Mesendoderm (in vitro differentiated cells): Measurements from ENCODE around the gene NPHS1.

ENCODE experiments used
- DNase-seq: peaks from one replicate; pipeline ENCODE4 v3.0.0; 2013
- H2AK5ac ChIP-seq: 2 replicates; pipeline ENCODE4 v1.6.1; 2013; ENCODE audit warnings: low read length, inconsistent platforms
- H2BK120ac ChIP-seq: 2 replicates; pipeline ENCODE4 v1.6.1; 2013; ENCODE audit warnings: low read depth, mild to moderate bottlenecking, low read length, moderate library complexity, mixed read lengths
- H2BK15ac ChIP-seq: replicated peaks from 2 replicates; pipeline ENCODE4 v1.6.1; 2013; ENCODE audit warnings: low read depth, mild to moderate bottlenecking, moderate library complexity
- H2BK5ac ChIP-seq: 2 replicates; pipeline ENCODE4 v1.6.1; 2013; ENCODE audit warnings: low read length, inconsistent platforms
- H3K18ac ChIP-seq: 2 replicates; pipeline ENCODE4 v1.6.1; 2013; ENCODE audit warnings: mild to moderate bottlenecking, low read length, mixed read lengths
- H3K23ac ChIP-seq: one replicate; pipeline ENCODE4 v1.6.1; 2013; ENCODE audit warnings: low read length
- H3K27ac ChIP-seq: 2 replicates; pipeline ENCODE4 v1.5.1; 2013; ENCODE audit warnings: low read depth, mild to moderate bottlenecking, inconsistent platforms, low read length, moderate library complexity
- H3K27me3 ChIP-seq: 2 replicates; pipeline ENCODE4 v1.6.1; 2013; ENCODE audit warnings: low read length, control low read depth, mild to moderate bottlenecking, inconsistent platforms; ENCODE audit not compliant: insufficient read depth, poor library complexity
- H3K36me3 ChIP-seq: 2 replicates; pipeline ENCODE4 v1.6.1; 2013; ENCODE audit warnings: low read length, inconsistent platforms; ENCODE audit not compliant: control insufficient read depth, insufficient read depth
- H3K4ac ChIP-seq: one replicate; pipeline ENCODE4 v1.6.1; 2013; ENCODE audit warnings: low read depth, mild to moderate bottlenecking, low read length, moderate library complexity
- H3K4me1 ChIP-seq: 2 replicates; pipeline ENCODE4 v1.6.1; 2013; ENCODE audit warnings: low read depth, low read length, inconsistent platforms; ENCODE audit not compliant: control insufficient read depth
- H3K4me2 ChIP-seq: 2 replicates; pipeline ENCODE4 v1.6.1; 2013; ENCODE audit warnings: low read length
- H3K4me3 ChIP-seq: 2 replicates; pipeline ENCODE4 v1.5.1; 2013; ENCODE audit warnings: mild to moderate bottlenecking, low read length
- H3K56ac ChIP-seq: one replicate; pipeline ENCODE4 v1.6.1; 2013; ENCODE audit warnings: low read length
- H3K79me1 ChIP-seq: 2 replicates; pipeline ENCODE4 v1.6.1; 2013; ENCODE audit warnings: low read length, inconsistent platforms
- H3K79me2 ChIP-seq: 2 replicates; pipeline ENCODE4 v1.6.1; 2013; ENCODE audit warnings: mild to moderate bottlenecking, low read length; ENCODE audit not compliant: control insufficient read depth, insufficient read depth
- H3K9ac ChIP-seq: 2 replicates; pipeline ENCODE4 v1.6.1; 2013; ENCODE audit warnings: low read length, inconsistent platforms
- H4K5ac ChIP-seq: one replicate; pipeline ENCODE4 v1.6.1; 2013; ENCODE audit warnings: low read length
- H4K8ac ChIP-seq: one replicate; pipeline ENCODE4 v1.6.1; 2013; ENCODE audit warnings: low read depth, mild to moderate bottlenecking, control low read depth, low read length, moderate library complexity
- WGBS: extraction: QIAGEN DNeasy Blood & Tissue Kit; methylation state at CpG from one replicate; pipeline ENCODE4 v1.1.7; 2013; ENCODE audit warnings: low lambda C conversion rate, missing lambda C conversion rate; ENCODE audit not compliant: insufficient coverage; ENCODE audit errors: extremely low coverage; 5-methylcytosine and 5-hydroxymethylcytosine counted together

Gene NPHS1

GRCh38 chr19:35856546-35857149 lies 4.3 kb upstream of the NPHS1 start, which contains the start of gene KIRREL2:
Gene KIRREL2, plus strand, starts transcription at chr19:35856911. Its CDS starts 209 bp downstream, at chr19:35857120.
- H3K56ac ChIP-seq: peak within 1 kb of the TSS; percentile 82
- H3K4ac ChIP-seq: no peak within 1 kb of the TSS
- WGBS: no CpG with 5 or more reads among the region's 42 CpGs
- DNase-seq: peak; percentile 48
- no peaks in the 10 kb centered on the region for H3K79me1 ChIP-seq
- peak within 1 kb of the TSS; percentile 87 for H3K4me2 ChIP-seq
- H2AK5ac ChIP-seq: no peak within 1 kb of the TSS
- no peaks in the 10 kb centered on the region for H3K79me2 ChIP-seq
- H3K4me1 ChIP-seq: peaks cover 3% of the 10 kb centered on the region
- H2BK120ac ChIP-seq: no peak within 1 kb of the TSS
- no peak within 1 kb of the TSS for H4K8ac ChIP-seq
- no peak within 1 kb of the TSS for H3K27ac ChIP-seq
- peak within 1 kb of the TSS; percentile 53 for H3K4me3 ChIP-seq
- H2BK15ac ChIP-seq: no peak within 1 kb of the TSS
- H3K23ac ChIP-seq: no peak within 1 kb of the TSS
- H3K9ac ChIP-seq: peak within 1 kb of the TSS; percentile 64
- H4K5ac ChIP-seq: no peak within 1 kb of the TSS
- peaks cover 11% of the 10 kb centered on the region for H3K27me3 ChIP-seq
- H2BK5ac ChIP-seq: no peak within 1 kb of the TSS
- H3K36me3 ChIP-seq: no peaks in the 10 kb centered on the region
- H3K18ac ChIP-seq: no peak within 1 kb of the TSS

- H4K5ac ChIP-seq: no peak overlapping the region
These were observed 893 bp upstream of the NPHS1 start for GRCh38 chr19:35853038-35853756.

GRCh38 chr19:35851213-35852028 lies 883 bp downstream of the NPHS1 start:
- peaks cover 3% of the 10 kb centered on the region for H3K27me3 ChIP-seq
- no peak overlapping the region for H2BK120ac ChIP-seq
- H3K18ac ChIP-seq: no peak overlapping the region
- no peak overlapping the region for H3K27ac ChIP-seq
- H3K4ac ChIP-seq: no peak overlapping the region
- H3K23ac ChIP-seq: no peak overlapping the region
- H4K8ac ChIP-seq: no peak overlapping the region
- WGBS: no CpG with 5 or more reads among the region's 32 CpGs
- no peaks in the 10 kb centered on the region for H3K79me1 ChIP-seq
- no peak overlapping the region for H3K4me2 ChIP-seq
- H3K4me3 ChIP-seq: no peak overlapping the region
- no peak overlapping the region for H2BK15ac ChIP-seq
- no peak overlapping the region for H3K9ac ChIP-seq
- peak; percentile 63 for DNase-seq
- no peak overlapping the region for H2BK5ac ChIP-seq
- H2AK5ac ChIP-seq: no peak overlapping the region
- no peaks in the 10 kb centered on the region for H3K36me3 ChIP-seq
- no peak overlapping the region for H4K5ac ChIP-seq
- H3K79me2 ChIP-seq: no peaks in the 10 kb centered on the region
- peak overlapping the region; percentile 2 for H3K56ac ChIP-seq
- H3K4me1 ChIP-seq: no peaks in the 10 kb centered on the region

More at GRCh38 chr19:35853038-35853756, 893 bp upstream of the NPHS1 start:
- Histone ChIP-seq H3K4me2 (no peak overlapping the region), H3K79me2 (no peaks in the 10 kb centered on the region), H3K18ac (no peak overlapping the region), H4K8ac (no peak overlapping the region), H3K9ac (no peak overlapping the region), H2BK15ac (no peak overlapping the region), H2BK5ac (no peak overlapping the region), H3K79me1 (no peaks in the 10 kb centered on the region), H3K27ac (no peak overlapping the region), H3K36me3 (no peaks in the 10 kb centered on the region), H3K4ac (no peak overlapping the region), H2BK120ac (no peak overlapping the region), H2AK5ac (no peak overlapping the region), H3K4me1 (no peaks in the 10 kb centered on the region), H3K27me3 (peaks cover 9% of the 10 kb centered on the region), H3K23ac (no peak overlapping the region), H3K4me3 (no peak overlapping the region), H3K56ac (no peak overlapping the region)
- DNase-seq: no peak
- no CpG with 5 or more reads among the region's 8 CpGs for WGBS

- Histone ChIP-seq H3K23ac (no peak overlapping the region), H3K79me2 (no peaks in the 10 kb centered on the region), H2BK5ac (no peak overlapping the region), H2AK5ac (no peak overlapping the region), H3K4me2 (no peak overlapping the region), H3K56ac (no peak overlapping the region), H2BK120ac (no peak overlapping the region), H3K79me1 (no peaks in the 10 kb centered on the region), H3K27ac (no peak overlapping the region), H2BK15ac (no peak overlapping the region), H3K9ac (no peak overlapping the region), H4K5ac (no peak overlapping the region), H3K4me1 (no peaks in the 10 kb centered on the region), H3K18ac (no peak overlapping the region), H3K36me3 (no peaks in the 10 kb centered on the region), H3K4ac (no peak overlapping the region), H3K27me3 (peaks cover 13% of the 10 kb centered on the region), H4K8ac (no peak overlapping the region), H3K4me3 (no peak overlapping the region)
- DNase-seq: no peak
- no CpG with 5 or more reads among the region's 18 CpGs for WGBS
These were observed 3.3 kb downstream of the NPHS1 start for GRCh38 chr19:35848919-35849505.

GRCh38 chr19:35848486-35848885 lies 3.8 kb downstream of the NPHS1 start:
- WGBS: no CpG with 5 or more reads among the region's 8 CpGs

More at GRCh38 chr19:35848486-35848885, 3.8 kb downstream of the NPHS1 start:
- Histone ChIP-seq H4K8ac (no peak overlapping the region), H3K9ac (no peak overlapping the region), H3K36me3 (no peaks in the 10 kb centered on the region), H3K4me1 (no peaks in the 10 kb centered on the region), H2BK120ac (no peak overlapping the region), H2BK5ac (no peak overlapping the region), H3K56ac (no peak overlapping the region), H3K79me1 (no peaks in the 10 kb centered on the region), H3K4me3 (no peak overlapping the region), H2AK5ac (no peak overlapping the region), H3K79me2 (no peaks in the 10 kb centered on the region), H3K23ac (no peak overlapping the region), H3K4ac (no peak overlapping the region), H3K18ac (no peak overlapping the region), H3K27ac (no peak overlapping the region), H3K27me3 (peaks cover 17% of the 10 kb centered on the region), H4K5ac (no peak overlapping the region), H2BK15ac (no peak overlapping the region), H3K4me2 (no peak overlapping the region)
- no peak for DNase-seq
